Measurements from ENCODE around the gene PGS1.

GRCh38 chr17:78399693-78400144, 21.3 kb downstream of the PGS1 start:
- no peak for TF ChIP-seq POLR2A (IDR thresholded peaks at IDR 0.05; ENCODE audit: low read length)
- no peak for TF ChIP-seq GATA1 (IDR thresholded peaks at IDR 0.05; ENCODE audit: low read depth, low read length)

Data from erythroblast (primary cell).